Jurkat, Clone E6-1 (cell line): ENCODE measurements around the gene CD81.

Experiments
- DNase-seq: peaks from one replicate; pipeline ENCODE4 v3.0.0-alpha.2; 2011; ENCODE audit warnings: low read depth, low spot score
- H3K4me3 ChIP-seq: 2 replicates; pipeline ENCODE4 v1.5.1; 2011; ENCODE audit warnings: mild to moderate bottlenecking, low read length, control low read depth, moderate library complexity

Gene CD81

GRCh38 chr11:2444821-2445745 is 68.0 kb downstream of the CD81 start, which contains the start of gene KCNQ1:
TSS of gene KCNQ1 (plus strand) at chr11:2445008. CDS start at chr11:2445099, 91 bp downstream.
- no peak within 1 kb of the TSS for H3K4me3 ChIP-seq
- no peak for DNase-seq

- DNase-seq, result no peak
- H3K4me3 ChIP-seq, result no peak overlapping the region
Measured at GRCh38 chr11:2445746-2446551, 68.8 kb downstream of the CD81 start.

- H3K4me3 ChIP-seq, result no peak overlapping the region
- DNase-seq, result no peak
Measured at GRCh38 chr11:2446590-2447252, 69.6 kb downstream of the CD81 start.
